ENCODE measurements around the gene AKAP8L. TPM values are rescaled to one million over a fixed set of nuclear protein-coding genes. Genes with fewer than 3 reads are reported as not detected.

AKAP8L gene
- total and polyA plus RNA-seq, 9 of the 15 experiments (the other 6 are each of a cell fraction or from before 2014, with no cell fraction given) = 2.4 to 116 (median 70.7) TPM

DNA sequence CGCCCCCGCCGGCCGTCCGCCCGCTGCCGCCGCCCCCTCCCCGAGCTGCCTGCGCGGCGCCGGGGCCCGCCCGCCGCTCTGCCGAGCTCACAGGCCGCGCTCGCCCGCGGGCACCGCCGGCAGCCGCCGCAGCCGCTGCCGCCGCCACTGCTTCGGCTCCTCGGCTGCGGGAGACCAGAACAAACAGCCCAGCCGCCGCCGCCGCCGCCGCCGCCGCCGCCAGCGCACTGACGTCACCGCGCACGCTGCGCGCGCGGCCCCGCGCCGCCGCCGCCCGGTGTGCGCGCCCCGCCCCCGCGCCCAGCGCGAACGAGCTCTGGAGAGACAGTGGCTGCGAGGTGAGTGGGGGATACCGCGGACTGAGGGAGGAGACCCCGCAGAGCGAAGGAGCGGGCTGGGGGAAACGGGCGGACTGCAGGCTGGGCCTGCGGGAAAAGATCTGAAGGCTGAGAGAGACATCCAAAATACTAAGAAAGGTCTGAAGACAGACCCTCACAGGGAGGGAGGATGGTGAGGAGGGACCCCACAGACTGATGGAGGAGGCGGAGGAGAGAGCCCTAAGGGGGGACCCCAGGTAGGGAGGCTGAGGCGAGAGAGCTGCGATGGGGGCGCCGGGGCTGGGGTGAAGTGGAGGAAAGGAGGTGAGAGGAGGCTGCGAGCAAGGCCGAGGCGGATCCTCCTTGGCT is 86.3 kb downstream of the AKAP8L start, which contains the start of gene BRD4 (continued):
- no peak for TF ChIP-seq ETV6 (IDR thresholded peaks at IDR 0.05; ENCODE audit: borderline replicate concordance in 1 of 2, low read depth in 2 of 2, low read length in 1 of 2)
- TF ChIP-seq ETV6 (CRISPR knock-in tag; IDR thresholded peaks at IDR 0.05; ENCODE audit: borderline replicate concordance) = no peak
- TF ChIP-seq EWSR1 (IDR thresholded peaks at IDR 0.05; ENCODE audit: borderline replicate concordance, low read depth, partially characterized antibody) = no peak
- TF ChIP-seq RB1 (IDR thresholded peaks at IDR 0.05; ENCODE audit: low read depth) = 0 out of 2 replicates have a peak, but pooled peaks have one; percentile 8
- TF ChIP-seq POLR2A (conservative IDR thresholded peaks at IDR 0.05) = peak; percentile 59; the same call in 1 of the 2 replicates
- TF ChIP-seq KDM4B (IDR thresholded peaks at IDR 0.05; ENCODE audit: borderline replicate concordance in 2 of 2, low read depth in 1 of 2) = no peak
- peak; percentile 80; the same call in 1 of the 2 replicates for TF ChIP-seq ZNF644 (tag; IDR thresholded peaks at IDR 0.05; ENCODE audit: low read depth)
- no peak for TF ChIP-seq POLR3G (IDR thresholded peaks at IDR 0.05; ENCODE audit: extremely low read depth, insufficient read length, insufficient replicate concordance)
- TF ChIP-seq ETS1 (conservative IDR thresholded peaks at IDR 0.05; ENCODE audit: control insufficient read depth, low read depth, low read length) = 0 out of 2 replicates have a peak, but pooled peaks have one; percentile 18
